ENCODE data around the gene CDH26. TPM values are rescaled to one million over a fixed set of nuclear protein-coding genes. Genes with fewer than 3 reads are reported as not detected.

The CDH26 gene
- total RNA-seq, 1 donor: 0.09 TPM

DNA sequence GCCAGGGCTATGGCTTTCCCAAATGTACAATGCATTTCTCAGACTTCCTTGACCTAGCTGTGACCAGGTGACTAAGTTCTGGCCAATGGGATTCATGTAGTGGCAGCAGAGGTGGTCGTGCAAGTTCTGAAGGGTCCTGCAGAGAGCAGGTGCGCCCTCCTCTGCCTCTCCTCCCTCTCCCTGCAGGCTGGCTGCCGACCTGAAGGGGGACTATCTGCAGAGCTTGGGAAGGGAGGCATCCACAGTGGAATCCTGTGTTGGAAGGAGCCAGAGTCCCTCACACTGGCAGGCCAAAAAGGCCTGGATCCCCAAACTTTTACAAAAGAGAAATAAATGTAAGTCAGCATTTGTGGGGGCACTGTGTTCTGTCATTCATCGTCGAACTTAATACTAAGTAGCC is 66.6 kb downstream of the CDH26 start:
- H3K4me3 ChIP-seq (ENCODE audit: low read depth, low read length): no peak overlapping the region
- no peak for DNase-seq (ENCODE audit: low read depth)
- TF ChIP-seq, protein P1, sequence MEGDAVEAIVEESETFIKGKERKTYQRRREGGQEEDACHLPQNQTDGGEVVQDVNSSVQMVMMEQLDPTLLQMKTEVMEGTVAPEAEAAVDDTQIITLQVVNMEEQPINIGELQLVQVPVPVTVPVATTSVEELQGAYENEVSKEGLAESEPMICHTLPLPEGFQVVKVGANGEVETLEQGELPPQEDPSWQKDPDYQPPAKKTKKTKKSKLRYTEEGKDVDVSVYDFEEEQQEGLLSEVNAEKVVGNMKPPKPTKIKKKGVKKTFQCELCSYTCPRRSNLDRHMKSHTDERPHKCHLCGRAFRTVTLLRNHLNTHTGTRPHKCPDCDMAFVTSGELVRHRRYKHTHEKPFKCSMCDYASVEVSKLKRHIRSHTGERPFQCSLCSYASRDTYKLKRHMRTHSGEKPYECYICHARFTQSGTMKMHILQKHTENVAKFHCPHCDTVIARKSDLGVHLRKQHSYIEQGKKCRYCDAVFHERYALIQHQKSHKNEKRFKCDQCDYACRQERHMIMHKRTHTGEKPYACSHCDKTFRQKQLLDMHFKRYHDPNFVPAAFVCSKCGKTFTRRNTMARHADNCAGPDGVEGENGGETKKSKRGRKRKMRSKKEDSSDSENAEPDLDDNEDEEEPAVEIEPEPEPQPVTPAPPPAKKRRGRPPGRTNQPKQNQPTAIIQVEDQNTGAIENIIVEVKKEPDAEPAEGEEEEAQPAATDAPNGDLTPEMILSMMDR (IDR thresholded peaks at IDR 0.05; ENCODE audit: insufficient read depth, low read length): no peak

DNA sequence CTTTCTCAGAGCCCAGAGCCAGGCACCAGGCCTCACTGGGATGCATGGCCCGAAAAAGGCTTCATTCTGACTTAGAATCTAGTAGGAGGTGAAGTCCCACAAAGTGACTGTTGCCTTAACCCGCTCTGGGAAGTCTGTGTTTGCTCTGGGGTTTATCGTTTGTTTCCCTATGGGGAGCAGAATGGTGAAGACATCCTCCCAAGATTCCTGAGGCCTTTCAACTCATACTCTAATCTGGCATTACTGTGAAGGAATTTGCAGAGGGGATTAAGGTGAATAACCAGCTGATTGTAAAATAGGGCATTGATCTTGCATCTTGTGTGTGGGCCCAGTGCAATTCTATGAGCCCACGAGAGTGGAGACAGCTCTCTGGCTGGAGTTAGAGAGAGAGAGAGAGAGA is 67.8 kb downstream of the CDH26 start:
- TF ChIP-seq, protein P1 (IDR thresholded peaks at IDR 0.05; ENCODE audit: insufficient read depth, low read length): no peak
- H3K4me3 ChIP-seq (ENCODE audit: low read depth, low read length): no peak overlapping the region
- no peak for DNase-seq (ENCODE audit: low read depth)

DNA sequence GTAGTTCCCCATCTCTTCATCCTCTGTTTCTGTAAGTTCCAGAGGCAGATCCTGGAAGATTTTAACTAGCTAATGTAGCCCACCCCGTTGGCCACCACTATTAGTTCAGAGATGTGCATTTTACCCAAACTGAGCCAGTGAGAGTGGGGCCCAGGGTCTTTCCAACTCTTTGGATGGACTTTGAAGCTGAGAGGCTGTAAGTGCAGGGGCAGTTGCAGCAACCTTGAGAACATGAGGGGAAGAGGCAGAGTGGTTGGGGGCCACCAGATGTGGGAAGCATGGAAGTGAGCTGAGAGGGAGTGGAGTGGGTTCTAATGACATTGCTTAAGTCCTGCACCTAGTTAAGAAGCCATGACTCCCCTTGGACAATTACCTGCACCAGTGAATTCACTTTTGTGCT is 72.2 kb downstream of the CDH26 start:
- TF ChIP-seq, protein P1 (IDR thresholded peaks at IDR 0.05; ENCODE audit: insufficient read depth, low read length): no peak
- H3K4me3 ChIP-seq (ENCODE audit: low read depth, low read length): no peak overlapping the region
- DNase-seq (ENCODE audit: low read depth): no peak

DNA sequence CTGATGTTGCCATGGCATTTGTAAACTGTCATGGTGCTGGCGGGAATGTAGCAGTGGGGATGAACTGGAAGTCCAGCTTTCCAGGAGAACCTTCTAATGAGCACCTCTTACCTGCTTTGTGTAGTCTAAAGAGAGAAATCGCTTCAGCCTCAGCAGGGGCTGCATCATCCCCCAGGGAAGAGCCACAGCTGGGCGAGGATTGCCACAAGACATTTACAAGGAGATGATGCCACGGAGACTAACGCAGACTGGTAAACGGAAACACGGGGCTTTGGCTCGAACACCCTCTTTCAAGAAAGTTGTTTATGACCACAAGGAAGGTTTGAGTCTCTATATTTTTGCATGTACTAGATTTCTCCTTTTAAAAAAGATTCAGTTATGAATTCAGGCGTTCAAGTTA is 72.9 kb downstream of the CDH26 start:
- DNase-seq (ENCODE audit: low read depth): no peak
- TF ChIP-seq, protein P1 (IDR thresholded peaks at IDR 0.05; ENCODE audit: insufficient read depth, low read length): no peak
- H3K4me3 ChIP-seq (ENCODE audit: low read depth, low read length): no peak overlapping the region

DNA sequence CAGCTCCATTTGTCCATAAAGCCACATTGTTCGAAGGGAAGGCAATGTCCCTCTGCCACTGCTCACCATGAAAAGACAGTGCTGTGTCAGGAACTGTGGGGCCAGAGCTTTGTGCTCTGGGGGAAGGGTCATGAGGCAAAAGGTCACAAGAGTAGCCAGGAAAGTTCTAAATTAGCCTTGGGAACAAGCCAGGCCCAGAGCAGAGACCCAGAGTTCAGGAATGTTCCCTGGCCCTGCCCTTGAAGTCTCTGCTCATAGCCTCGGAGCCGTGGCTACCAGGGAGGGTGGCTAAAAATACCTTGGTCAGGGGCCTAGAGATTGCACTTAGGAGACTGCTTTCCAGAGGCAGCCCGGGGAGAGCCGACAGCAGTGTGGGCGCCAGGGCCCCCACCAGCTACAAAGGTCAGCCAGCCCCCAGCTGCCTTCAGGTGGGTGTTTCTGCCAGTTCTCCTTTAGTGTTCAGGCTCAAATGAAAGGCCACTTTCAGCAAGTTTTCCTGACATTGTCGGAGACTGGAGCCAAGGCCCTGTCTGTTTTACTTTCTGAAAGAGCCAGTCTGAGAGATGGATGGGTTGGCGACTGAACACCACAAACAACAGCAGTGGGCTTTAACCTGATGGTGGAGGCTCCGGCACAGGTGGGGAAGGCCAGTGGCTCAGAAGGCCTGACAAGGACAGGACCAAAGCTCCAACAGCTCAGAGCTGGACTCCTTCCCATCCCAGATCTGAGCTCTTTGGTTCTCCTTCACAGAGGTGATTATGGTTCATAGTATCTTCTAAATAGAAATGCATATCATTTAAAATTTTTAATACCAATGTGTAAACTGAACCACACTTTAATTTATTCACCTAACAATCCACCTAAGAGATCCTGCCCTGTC is 76.2 kb downstream of the CDH26 start:
- DNase-seq (ENCODE audit: low read depth): no peak
- no peak overlapping the region for H3K4me3 ChIP-seq (ENCODE audit: low read depth, low read length)
- TF ChIP-seq, protein P1 (IDR thresholded peaks at IDR 0.05; ENCODE audit: insufficient read depth, low read length): no peak

DNA sequence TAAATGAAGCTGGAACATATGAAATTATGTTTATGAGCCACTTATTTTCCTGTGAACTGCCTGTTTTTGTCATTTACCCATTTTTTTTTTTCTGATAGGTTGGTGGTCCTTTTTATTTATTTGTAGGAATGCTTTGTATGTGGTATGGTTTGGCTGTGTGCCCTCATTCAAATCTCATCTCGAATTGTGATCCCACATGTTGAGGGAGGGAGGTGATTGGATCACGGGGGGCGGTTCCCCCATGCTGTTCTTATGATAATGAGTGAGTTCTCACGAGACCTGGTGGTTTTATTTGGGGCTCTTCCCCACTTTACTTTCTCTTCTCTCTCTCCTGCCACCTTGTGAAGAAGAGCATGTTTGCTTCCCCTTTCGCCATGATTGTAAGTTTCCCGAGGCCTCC is 77.3 kb downstream of the CDH26 start:
- no peak for DNase-seq (ENCODE audit: low read depth)
- TF ChIP-seq, protein P1 (IDR thresholded peaks at IDR 0.05; ENCODE audit: insufficient read depth, low read length): no peak
- H3K4me3 ChIP-seq (ENCODE audit: low read depth, low read length): no peak overlapping the region
